HG03103 (cell line): ENCODE data around the gene TRPM7.
"Not testable (repeated sequence)": the region's sequence is repeated elsewhere in the genome, so short reads cannot be mapped to it uniquely, and the experiment has no call there.

ENCODE experiments used
- ATAC-seq: cut with Tn5 transposase; IDR thresholded peaks from one replicate; pipeline ENCODE4 v1.9.1; 2021; ENCODE audit warnings: low read depth; ENCODE audit not compliant: unreplicated experiment

TRPM7 gene

DNA sequence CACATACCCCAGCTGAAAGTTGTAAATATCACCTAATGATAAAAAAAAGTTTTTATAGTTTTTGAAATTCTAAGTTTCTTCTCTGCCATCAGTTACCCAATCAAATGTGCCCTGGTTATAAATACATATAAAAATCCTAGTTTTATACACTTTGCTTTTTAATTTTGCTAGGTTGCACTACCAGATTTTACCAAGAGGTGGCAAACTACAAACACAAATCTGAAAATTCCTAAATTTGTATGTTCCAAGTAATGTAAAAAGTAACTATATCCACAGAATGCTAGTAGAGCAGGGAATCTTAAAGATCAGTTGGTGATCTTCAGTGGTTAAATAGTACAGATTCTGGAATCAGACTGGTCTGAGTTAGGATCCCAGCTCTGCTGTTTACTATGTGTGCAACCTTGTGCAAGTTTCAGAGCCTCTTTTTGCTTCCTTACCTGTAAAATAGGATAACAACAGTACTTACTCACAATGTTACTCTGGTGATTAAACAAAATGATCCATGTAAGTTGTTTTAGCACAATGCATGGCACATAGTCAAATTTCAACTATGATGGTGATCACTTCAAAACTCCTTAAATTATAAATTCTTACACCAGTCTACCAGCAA is 11.0 kb downstream of the TRPM7 start:
- ATAC-seq: no peak

DNA sequence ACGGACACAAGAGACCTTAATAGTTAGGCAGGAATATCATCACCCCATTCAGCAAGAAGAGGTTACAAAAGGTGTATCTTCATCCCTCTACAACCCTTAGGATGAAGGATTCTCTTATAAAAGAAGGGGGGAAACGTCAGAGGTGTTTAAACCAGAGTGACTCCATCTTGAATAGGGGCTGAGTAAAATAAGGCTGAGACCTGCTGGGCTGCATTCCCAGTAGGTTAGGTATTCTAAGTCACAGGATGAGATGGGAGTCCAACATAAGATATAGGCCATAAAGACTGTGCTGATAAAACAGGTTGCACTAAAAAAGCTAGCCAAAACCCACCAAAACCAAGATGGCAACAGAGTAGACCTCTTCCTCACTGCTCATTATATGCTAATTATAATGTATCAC is 16.5 kb downstream of the TRPM7 start:
- no peak for ATAC-seq

DNA sequence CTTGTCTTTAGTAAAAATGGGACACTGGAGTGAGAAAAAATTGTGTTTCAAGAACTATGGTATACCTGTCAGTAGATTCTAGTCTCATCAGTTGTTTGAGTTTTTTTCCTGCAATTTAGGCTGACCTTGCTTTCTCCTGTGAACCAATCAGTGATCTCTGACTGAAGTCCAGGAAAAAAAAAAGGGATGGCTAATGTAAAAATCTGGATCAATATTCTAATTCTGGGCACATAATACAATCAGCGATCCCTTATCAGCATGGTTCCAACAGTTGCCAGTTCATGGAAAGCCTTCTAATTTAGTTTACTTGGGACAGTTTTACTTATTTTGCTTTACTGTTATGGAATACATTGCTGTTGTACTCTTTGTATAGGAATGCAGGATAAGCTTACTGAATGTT is 17.0 kb downstream of the TRPM7 start:
- no peak for ATAC-seq

DNA sequence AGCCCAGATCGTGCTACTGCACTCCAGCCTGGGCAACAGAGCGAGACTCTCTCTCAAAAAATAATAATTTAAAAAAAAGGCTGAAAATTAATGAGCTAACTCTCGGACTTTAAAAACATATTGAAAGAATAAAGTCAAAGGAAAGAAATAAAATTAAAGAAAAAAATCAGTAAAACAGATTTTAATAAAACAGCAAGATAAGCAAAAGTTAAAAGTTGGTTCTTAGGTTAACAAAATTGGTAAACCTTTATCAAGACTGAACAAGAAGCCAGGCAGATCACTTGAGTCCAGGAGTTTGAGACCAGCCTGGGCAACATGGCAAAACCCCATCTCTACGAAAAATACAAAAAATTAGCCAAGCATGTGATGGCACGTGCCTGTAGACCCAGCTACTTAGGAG is 20.7 kb downstream of the TRPM7 start:
- no peak for ATAC-seq

DNA sequence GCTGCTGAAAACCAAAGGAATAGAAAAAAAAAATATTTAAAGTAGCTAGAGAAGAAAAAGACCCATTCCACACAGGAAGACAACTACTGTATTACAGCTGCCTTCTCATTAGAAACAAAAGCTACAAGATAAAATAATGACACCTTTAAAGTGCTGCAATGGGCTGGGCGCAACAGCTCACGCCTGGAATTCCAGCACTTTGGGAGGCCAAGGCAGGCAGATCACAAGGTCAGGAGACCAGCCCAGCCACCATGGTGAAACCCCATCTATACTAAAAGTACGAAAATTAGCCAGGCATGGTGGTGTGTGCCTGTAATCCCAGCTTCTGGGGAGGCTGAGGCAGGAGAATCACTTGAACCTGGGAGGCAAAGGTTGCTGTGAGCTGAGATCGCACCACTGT is 31.0 kb downstream of the TRPM7 start:
- no peak for ATAC-seq

DNA sequence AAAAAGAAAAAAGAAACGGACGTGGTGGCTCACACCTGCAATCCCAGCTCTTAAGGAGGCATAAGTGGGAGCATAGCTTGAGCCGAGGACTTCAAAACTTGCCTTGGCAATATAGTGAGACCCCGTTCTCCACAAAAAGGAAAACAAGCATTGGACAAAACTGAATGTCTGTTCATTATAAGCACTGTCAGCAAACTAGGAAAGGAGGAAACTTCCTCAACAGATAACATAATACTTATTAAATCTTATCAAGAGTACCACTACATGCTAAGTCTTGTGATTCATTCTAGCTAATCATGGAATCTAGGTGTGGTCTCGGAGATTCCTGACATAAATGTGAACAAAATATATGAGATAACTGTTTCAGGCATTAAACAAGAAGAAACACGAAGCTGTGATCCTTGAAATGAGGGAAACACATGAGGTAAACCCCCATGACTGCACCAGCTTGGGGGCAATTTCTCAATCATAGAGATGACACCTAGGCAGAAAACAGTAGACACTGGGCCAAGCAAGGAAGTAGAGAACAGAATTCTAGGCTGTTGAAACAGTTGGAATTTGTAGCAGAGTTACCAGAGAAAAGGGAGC is 33.3 kb downstream of the TRPM7 start:
- ATAC-seq: no peak

DNA sequence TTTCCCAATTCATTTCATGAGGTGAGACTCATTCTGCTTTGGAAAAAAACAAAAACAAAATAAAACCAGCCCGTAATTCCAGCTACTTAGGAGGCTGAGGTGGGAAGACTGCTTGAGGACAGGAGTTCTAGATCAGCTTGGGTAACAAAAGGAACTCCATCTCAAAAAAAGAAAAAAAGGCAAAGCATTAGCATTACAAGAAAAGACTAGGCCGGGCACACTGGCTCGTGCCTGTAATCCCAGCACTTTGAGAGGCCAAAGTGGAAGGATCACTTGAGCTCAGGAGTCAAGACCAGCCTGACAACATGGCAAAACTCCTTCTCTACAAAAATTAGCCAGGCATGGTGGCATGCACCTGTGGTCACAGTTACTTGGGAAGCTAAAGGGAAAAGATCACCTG is 33.9 kb downstream of the TRPM7 start:
- ATAC-seq: no peak

DNA sequence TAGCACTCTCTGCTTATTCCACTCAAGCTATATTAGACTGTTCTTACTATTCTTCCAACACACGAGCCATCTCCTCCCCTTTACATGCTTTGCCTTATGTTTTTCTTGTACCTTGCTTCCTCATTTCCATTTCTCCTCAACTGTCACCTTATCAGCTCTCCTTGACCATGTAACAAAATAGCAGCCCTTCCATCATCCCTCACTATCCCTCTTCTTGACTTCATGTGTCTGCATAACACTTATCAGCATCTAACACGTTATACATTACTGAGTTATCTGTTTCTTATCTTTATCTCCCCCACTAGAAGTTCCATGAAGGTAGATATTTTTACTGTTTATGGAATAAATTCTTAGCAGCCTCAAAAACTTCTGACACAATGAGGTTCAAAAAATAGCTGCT is 45.3 kb downstream of the TRPM7 start:
- ATAC-seq: no peak

DNA sequence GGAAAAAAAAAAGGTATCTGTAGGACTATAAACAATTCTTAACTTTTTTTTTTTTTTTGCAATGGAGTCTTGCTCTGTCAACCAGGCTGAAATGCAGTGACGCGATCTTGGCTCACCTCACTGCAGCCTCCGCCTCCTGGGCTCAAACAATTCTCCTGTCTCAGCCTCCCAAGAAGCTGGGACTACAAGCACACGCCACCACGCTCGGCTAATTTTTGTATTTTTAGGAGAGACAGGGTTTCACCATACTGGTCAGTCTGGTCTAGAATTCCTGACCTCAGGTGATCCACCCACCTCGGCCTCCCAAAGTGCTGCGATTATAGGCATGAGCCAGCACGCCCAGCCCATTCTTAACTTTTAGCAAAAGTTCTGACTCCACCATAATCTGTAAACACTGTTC is 50.5 kb downstream of the TRPM7 start:
- no peak for ATAC-seq

DNA sequence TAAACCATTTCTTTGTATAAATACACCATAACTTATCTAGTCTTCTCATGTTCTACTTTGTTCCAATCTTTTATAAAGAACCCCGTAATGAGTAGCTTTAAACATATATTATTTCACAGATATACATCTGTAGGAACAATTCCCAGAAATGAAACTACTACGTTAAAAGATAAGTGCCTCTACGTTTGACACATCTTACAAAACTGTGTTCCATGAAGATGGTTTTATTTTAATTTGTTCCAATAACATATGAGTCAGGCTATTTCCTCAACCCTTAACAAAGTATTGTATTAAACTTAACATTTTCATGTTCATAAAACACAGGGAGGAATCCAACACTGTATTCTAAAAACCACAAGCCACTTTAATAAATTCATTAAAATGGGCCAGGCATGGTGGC is 52.9 kb downstream of the TRPM7 start:
- ATAC-seq: no peak

DNA sequence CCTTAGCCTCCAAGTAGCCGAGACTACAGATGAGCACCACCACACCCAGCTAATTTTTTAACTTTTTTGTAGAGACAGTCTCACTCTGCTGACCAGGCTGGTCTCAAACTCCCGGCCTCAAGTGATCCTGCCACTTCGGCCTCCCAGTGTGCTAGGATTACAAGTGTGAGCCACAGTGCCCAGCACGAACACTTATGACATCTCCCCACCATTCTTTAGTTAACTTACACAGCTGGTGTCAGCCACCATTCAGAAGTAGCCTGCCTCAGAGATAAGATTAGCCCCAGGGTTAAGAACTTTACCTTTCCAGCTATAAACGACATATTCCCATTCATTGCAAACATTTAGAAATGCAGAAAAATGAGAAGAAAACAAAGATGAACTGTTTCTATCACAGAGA is 58.2 kb downstream of the TRPM7 start:
- ATAC-seq: no peak

DNA sequence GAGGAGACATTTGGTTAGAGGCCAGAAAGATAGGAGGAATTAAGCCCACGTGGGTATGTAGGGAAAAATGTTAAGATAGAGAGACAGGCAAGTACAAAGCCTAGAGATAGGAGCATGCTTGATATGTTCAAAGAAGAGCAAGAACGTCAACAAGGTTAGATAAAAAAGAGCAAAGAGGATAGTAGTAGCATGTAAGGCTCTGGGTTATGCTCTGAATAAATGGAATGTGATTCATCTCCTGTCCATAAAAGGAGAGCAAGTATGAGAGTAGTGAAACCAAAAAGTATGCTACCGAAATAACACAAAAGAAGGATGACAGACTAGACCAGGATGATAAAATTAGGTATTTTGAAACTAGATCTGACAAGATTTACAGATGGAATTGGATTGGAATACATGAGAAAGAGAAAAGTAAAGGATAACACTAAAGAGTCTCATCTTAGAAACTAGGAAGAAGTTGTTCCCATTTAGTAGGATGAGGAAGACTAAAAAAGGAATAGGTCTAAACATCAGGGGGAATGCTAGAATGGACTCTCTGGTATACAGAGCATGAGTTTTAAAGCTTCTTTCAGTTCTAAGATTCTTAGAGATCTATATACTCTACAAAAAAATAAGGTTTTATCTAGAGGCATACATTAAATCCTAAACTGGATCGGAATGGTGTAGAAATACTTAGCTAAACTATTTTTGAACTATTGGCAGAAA is 59.1 kb downstream of the TRPM7 start:
- no peak for ATAC-seq

DNA sequence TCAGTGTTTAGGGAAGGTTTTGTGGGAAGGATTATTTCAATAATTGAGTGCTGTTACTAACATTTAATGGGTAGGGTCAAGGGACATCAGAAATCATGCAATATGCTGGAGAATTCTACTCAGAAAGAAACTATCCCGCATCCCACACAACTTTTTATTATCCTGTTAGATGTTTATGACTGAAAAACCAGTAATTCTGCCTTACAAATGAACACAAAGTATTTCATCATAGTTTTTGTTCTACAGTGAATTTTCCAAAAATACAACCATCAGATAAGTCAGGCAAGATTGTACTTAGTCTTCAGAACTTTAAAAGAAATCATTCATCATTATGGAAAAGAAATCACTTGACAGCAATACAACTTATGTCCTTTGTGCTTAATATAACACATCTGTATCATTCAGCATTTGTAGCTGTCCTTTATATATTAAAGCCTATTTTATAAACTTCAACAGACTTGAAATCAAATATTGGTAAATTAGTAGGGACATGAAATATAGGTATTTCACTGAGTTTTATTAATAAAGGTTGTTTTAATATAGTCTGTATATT is 61.9 kb downstream of the TRPM7 start:
- no peak for ATAC-seq

DNA sequence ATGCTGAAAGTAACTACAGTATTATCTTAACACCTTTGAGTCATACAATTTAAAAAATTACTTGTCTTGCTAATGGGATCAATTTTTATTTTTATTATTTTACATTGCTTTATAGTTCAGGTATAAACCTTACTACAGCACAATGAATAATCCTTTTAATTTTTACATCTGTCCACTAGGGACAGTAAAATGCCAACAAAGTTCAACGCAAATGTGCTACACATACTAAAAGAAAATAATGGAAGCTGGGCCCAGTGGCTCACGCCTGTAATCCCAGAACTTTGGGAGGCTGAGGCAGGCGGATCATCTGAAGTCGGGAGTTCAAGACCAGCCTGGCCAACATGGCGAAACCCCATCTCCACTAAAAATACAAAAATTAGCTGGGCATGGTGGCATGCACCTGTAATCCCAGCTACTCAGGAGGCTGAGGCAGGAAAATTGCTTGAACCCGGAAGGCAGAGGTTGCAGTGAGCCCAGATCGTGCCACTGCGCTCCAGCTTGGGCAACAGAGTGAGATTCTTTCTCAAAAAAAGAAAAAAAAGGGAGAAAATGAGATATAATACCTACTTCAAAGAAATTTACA is 64.1 kb downstream of the TRPM7 start:
- not testable (repeated sequence) for ATAC-seq

DNA sequence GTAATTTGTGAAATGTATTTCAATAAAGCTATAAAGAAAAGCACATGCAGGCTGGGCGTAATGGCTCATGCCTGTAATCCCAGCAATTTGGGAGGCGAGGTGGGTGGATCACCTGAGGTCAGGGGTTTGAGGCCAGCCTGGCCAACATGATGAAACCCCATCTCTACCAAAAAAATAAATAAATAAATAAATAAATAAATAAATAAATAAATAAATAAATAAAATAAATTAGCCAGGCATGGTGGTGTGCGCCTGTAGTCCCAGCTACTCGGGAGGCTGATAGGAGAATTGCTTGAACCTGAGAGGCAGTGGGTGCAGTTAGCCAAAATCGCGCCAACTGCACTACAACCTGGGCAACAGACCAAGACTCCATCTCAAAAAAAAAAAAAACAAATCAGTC is 69.6 kb downstream of the TRPM7 start:
- ATAC-seq: not testable (repeated sequence)

DNA sequence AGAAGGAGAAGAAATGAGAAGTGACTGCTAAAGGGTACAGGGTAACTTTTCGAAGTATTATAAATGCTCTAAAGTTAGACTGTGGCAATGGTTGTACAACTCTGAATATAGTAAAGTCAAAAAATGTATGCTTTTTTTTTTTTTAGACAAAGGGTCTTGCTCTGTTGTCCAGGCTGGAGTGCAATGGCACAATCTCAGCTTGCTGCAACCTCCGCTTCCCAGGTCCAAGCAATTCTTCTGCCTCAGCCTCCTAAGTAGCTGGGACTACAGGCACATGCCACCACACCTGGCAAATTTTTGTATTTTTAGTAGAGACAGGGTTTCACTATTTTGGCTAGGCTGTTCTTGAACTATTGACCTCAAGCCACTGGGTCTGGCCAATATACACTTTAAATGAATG is 70.0 kb downstream of the TRPM7 start:
- not testable (repeated sequence) for ATAC-seq

DNA sequence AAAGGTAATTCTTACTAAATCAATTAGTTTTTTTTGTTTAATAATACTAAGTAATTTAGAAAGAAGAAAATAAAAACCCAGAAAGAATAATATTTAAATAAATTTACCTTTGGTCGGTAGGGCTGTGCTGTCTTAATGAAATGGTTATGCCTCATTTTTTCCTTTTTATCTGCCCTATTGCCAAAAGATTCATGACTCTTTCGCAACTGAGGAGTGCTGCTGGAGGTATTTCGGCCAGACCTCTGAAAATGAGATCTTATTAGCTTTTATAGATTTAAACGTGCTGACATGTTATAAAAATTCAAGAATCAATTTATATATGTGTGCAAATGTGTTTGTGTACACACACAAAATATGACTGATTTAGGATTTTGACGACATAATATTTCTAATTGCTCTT is 73.0 kb downstream of the TRPM7 start:
- no peak for ATAC-seq

DNA sequence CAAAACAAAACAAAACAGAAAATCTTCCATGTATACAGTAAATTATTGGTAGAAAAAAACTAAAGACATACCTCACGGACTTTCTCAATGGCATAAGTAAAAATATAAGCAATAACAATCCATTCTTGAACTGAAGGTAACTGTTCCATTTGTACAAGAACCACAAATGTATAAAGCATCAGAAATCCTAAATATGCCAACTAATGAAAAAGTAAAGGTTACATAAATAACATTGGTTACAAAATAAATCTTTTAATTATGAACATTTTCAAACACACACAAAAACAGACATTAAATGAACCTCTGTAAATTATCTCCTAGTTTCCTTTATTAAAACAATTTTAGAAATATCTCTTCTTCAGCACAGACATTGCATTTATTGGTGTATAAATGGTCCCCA is 79.5 kb downstream of the TRPM7 start:
- ATAC-seq: no peak

DNA sequence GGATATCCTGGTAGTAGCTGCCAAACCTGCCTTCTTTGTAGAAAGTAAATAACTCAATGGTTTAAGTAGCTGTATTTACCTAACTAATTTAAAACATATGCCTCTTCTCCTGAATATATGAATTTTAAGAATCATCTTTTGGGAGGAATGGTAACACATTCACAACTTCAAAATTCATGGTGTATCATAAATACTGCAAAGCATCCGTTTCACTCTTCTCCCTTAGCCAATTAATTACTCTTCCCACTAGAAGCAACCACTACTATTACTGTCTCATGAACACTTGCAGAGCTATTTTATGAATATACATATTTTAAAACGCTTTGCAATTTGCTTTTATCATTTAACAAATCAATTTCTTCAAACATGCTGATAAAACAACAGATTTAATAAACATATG is 81.1 kb downstream of the TRPM7 start:
- no peak for ATAC-seq

DNA sequence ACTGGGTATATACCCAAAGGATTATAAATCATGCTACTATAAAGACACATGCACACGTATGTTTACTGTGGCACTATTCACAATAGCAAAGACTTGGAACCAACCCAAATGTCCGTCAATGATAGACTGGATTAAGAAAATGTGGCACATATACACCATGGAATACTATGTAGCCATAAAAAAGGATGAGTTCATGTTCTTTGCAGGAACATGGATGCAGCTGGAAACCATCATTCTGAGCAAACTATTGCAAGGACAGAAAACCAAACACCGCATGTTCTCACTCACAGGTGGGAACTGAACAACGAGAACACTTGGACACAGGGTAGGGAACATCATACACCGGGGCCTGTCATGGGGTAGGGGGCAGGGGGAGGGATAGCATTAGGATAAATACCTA is 84.6 kb downstream of the TRPM7 start:
- not testable (repeated sequence) for ATAC-seq

DNA sequence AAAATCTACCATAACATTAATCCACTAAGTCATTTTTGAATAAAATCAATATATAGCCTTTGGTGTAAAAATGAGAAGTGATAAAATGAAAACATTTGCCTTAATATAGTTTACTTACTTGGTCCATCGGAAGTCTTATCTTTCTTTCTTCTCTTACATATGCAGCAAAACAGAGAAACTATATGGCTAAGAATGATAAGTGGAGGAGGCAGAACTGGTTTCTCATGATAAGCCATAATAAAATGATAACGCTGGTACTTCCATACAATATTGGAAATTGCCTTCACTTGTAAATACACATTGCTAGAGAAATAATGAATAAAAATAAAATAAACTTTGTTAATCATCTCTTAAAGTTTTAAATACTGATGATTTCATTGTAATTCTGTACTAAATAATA is 92.3 kb downstream of the TRPM7 start:
- ATAC-seq: no peak

DNA sequence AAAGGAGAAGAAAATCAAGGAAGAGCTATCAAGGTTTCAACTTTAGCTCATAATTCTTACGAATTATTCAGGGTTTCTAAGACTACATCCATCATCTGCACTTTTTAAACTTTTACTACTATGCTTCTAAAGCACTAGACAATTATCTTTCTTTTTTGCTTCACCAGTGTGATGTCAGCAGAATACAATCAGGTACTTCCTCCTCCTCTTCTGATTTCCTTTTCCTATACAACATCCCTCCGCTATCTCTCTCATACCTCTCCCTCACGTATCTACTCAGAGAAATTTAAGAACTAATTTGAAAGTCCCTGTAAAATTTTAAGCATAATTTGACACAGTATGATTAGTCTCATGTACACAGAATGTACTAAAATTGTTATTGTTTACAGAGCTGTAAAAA is 92.8 kb downstream of the TRPM7 start:
- no peak for ATAC-seq
